Measurements from ENCODE around the gene IL17B. TPM values are rescaled to one million over a fixed set of nuclear protein-coding genes. Genes with fewer than 3 reads are reported as not detected.

The IL17B gene
- total and polyA plus RNA-seq, 2 donors (not counting 3 experiments of a cell fraction or from before 2014, with no cell fraction given) = not detected

GRCh38 chr5:149382517-149383220 lies 3.6 kb upstream of the IL17B start:
- Histone ChIP-seq H4K20me1 (replicated peaks; ENCODE audit: control insufficient read depth, extremely low read depth, insufficient read depth, low read length) (no peaks in the 10 kb centered on the region), H3K9me1 (replicated peaks; ENCODE audit: control insufficient read depth, extremely low read depth, insufficient read depth, low read length) (no peaks in the 10 kb centered on the region), H2AFZ (ENCODE audit: low read depth, low read length) (no peak overlapping the region), H3K9ac (replicated peaks; ENCODE audit: extremely low read depth, insufficient read depth, low read length) (no peak overlapping the region), H3K79me2 (ENCODE audit: control insufficient read depth, insufficient read depth, low read length) (no peaks in the 10 kb centered on the region), H3K4me3 (replicated peaks in 1 of 3; ENCODE audit: insufficient read depth in 1 of 3, low read depth in 1 of 3, low read length in 3 of 3) (no peak overlapping the region), H3K4me1 (ENCODE audit: control insufficient read depth, extremely low read depth, insufficient read depth, low read length) (no peaks in the 10 kb centered on the region), H3K9me3 (replicated peaks; ENCODE audit: control insufficient read depth, insufficient read depth, low read length) (no peaks in the 10 kb centered on the region), H3K36me3 (ENCODE audit: control insufficient read depth in 2 of 2, extremely low read depth in 1 of 2, insufficient read depth in 2 of 2, low read length in 2 of 2) (no peaks in the 10 kb centered on the region), H3K27me3 (ENCODE audit: control insufficient read depth in 2 of 2, insufficient read depth in 2 of 2, low read length in 2 of 2) (no peaks in the 10 kb centered on the region), H3K4me2 (ENCODE audit: insufficient read depth, low read length) (no peak overlapping the region), H3K27ac (ENCODE audit: insufficient read depth, low read depth, low read length) (no peak overlapping the region)
- ChIA-PET CTCF (interaction anchor here (0.6 to 4.5 kb wide), 24 partner anchors 10 to 441 kb away, joined by 3 to 79 read pairs (median 4); partner anchors contain the start of gene CSNK1A1), POLR2A (no interaction called here)
- no TSS peak for BruUV-seq (replicated peaks)
- FAIRE-seq (no peak), DNase-seq (ENCODE audit: low read depth, low spot score) (no peak)
- dilution Hi-C loops (cut with MboI; ENCODE audit: extremely low pct_ligation_motif_present, low sequenced_read_pairs) = no loop called here
- intact Hi-C loops (cut with micrococcal nuclease) = loop anchor here (1.0 kb wide), 3 partner anchors 49 to 236 kb away; no protein-coding TSS in a partner anchor
- no peak for TF ChIP-seq POLR2A (IDR thresholded peaks at IDR 0.05; ENCODE audit: low read depth, low read length)
- TF ChIP-seq MAX (IDR thresholded peaks at IDR 0.05; ENCODE audit: insufficient read depth, insufficient read length) = no peak
- no peak for TF ChIP-seq CTCF (IDR thresholded peaks at IDR 0.05; ENCODE audit: extremely low read depth in 1 of 2, insufficient read depth in 1 of 2, low read depth in 1 of 2, low read length in 2 of 2)
- TF ChIP-seq POLR2AphosphoS5 (IDR thresholded peaks at IDR 0.05; ENCODE audit: insufficient read depth, low read depth, low read length) = no peak
- TF ChIP-seq EZH2 (IDR thresholded peaks at IDR 0.05; ENCODE audit: borderline replicate concordance, low read depth, low read length, severe bottlenecking) = no peak
- no peak for TF ChIP-seq JUN (IDR thresholded peaks at IDR 0.05; ENCODE audit: borderline replicate concordance, insufficient read depth, insufficient read length, low read depth)
- no peak for TF ChIP-seq GATA2 (IDR thresholded peaks at IDR 0.05; ENCODE audit: insufficient read depth, insufficient read length, low read depth, low read length)
- TF ChIP-seq MYC (IDR thresholded peaks at IDR 0.05; ENCODE audit: low read depth, low read length) = no peak

Measured in endothelial cell of umbilical vein (primary cell).